ENCODE results near the gene ZDHHC18. TPM values are rescaled to one million over a fixed set of nuclear protein-coding genes. Genes with fewer than 3 reads are reported as not detected.
"Not testable (repeated sequence)": the region's sequence is repeated elsewhere in the genome, so short reads cannot be mapped to it uniquely, and the experiment has no call there.

The ZDHHC18 gene
- polyA plus RNA-seq, 4 donors, result 19.4 to 23.3 (median 21.7) TPM

- DNase-seq (ENCODE audit: low read depth in 4 of 4, low spot score in 3 of 4), result no peak
Observed at GRCh38 chr1:26791148-26791547, 35.3 kb upstream of the ZDHHC18 start.

GRCh38 chr1:26791626-26792025, 34.9 kb upstream of the ZDHHC18 start:
- DNase-seq (ENCODE audit: low read depth in 4 of 4, low spot score in 3 of 4), result no peak

- no peak for DNase-seq (ENCODE audit: low read depth in 4 of 4, low spot score in 3 of 4)
Observed at GRCh38 chr1:26792924-26793323, 33.6 kb upstream of the ZDHHC18 start.

- DNase-seq (ENCODE audit: low read depth in 4 of 4, low spot score in 3 of 4), result no peak
Observed at GRCh38 chr1:26794391-26794790, 32.1 kb upstream of the ZDHHC18 start.

GRCh38 chr1:26797627-26798026, 28.9 kb upstream of the ZDHHC18 start:
- no peak for DNase-seq (ENCODE audit: low read depth in 4 of 4, low spot score in 3 of 4)

- no peak for DNase-seq (ENCODE audit: low read depth in 4 of 4, low spot score in 3 of 4)
Observed at GRCh38 chr1:26799479-26800142, 26.9 kb upstream of the ZDHHC18 start.

GRCh38 chr1:26803932-26804331, 22.6 kb upstream of the ZDHHC18 start:
- DNase-seq (ENCODE audit: low read depth in 4 of 4, low spot score in 3 of 4), result not testable (repeated sequence)

GRCh38 chr1:26810105-26810504, 16.4 kb upstream of the ZDHHC18 start:
- peak in 1 of 4 donors; percentile 36 for DNase-seq (ENCODE audit: low read depth in 4 of 4, low spot score in 3 of 4)

- no peak for DNase-seq (ENCODE audit: low read depth in 4 of 4, low spot score in 3 of 4)
Observed at GRCh38 chr1:26811057-26811456, 15.4 kb upstream of the ZDHHC18 start.

GRCh38 chr1:26811708-26812107, 14.8 kb upstream of the ZDHHC18 start:
- DNase-seq (ENCODE audit: low read depth in 4 of 4, low spot score in 3 of 4), result no peak

- DNase-seq (ENCODE audit: low read depth in 4 of 4, low spot score in 3 of 4), result no peak
Observed at GRCh38 chr1:26814377-26814776, 12.1 kb upstream of the ZDHHC18 start.

- DNase-seq (ENCODE audit: low read depth in 4 of 4, low spot score in 3 of 4), result no peak
Observed at GRCh38 chr1:26814893-26815292, 11.6 kb upstream of the ZDHHC18 start.

GRCh38 chr1:26820784-26821269, 5.7 kb upstream of the ZDHHC18 start:
- DNase-seq (ENCODE audit: low read depth in 4 of 4, low spot score in 3 of 4), result no peak

GRCh38 chr1:26822737-26823395, 3.6 kb upstream of the ZDHHC18 start:
- DNase-seq (ENCODE audit: low read depth in 4 of 4, low spot score in 3 of 4), result no peak

- DNase-seq (ENCODE audit: low read depth in 4 of 4, low spot score in 3 of 4), result no peak
Observed at GRCh38 chr1:26824731-26825130, 1.8 kb upstream of the ZDHHC18 start.

GRCh38 chr1:26827106-26827604, 667 bp downstream of the ZDHHC18 start:
- DNase-seq (ENCODE audit: low read depth in 4 of 4, low spot score in 3 of 4), result no peak

GRCh38 chr1:26827663-26828062, 1.2 kb downstream of the ZDHHC18 start:
- DNase-seq (ENCODE audit: low read depth in 4 of 4, low spot score in 3 of 4), result no peak

- DNase-seq (ENCODE audit: low read depth in 4 of 4, low spot score in 3 of 4), result no peak
Observed at GRCh38 chr1:26828411-26828991, 2.0 kb downstream of the ZDHHC18 start.

GRCh38 chr1:26829184-26829911, 2.9 kb downstream of the ZDHHC18 start:
- no peak for DNase-seq (ENCODE audit: low read depth in 4 of 4, low spot score in 3 of 4)

GRCh38 chr1:26831059-26831458, 4.6 kb downstream of the ZDHHC18 start:
- no peak for DNase-seq (ENCODE audit: low read depth in 4 of 4, low spot score in 3 of 4)
